Measurements from ENCODE around the gene VASN.

The VASN gene

GRCh38 chr16:4399001-4399730 is 27.5 kb downstream of the VASN start:
- Histone ChIP-seq H3K27ac (ENCODE audit: low read length) (no peak overlapping the region), H3K4me1 (ENCODE audit: insufficient read depth, low read length) (no peaks in the 10 kb centered on the region), H3K36me3 (ENCODE audit: insufficient read depth, low read length) (peaks cover 61% of the 10 kb centered on the region), H3K4me3 (ENCODE audit: low read depth in 1 of 2, low read length in 2 of 2) (no peak overlapping the region), H3K4me2 (ENCODE audit: insufficient read depth, low read length) (no peak overlapping the region), H3K9ac (ENCODE audit: low read depth, low read length) (no peak overlapping the region), H3K27me3 (ENCODE audit: insufficient read depth, low read length, poor library complexity) (no peaks in the 10 kb centered on the region), H3K9me3 (ENCODE audit: insufficient read depth, low read length, severe bottlenecking) (no peaks in the 10 kb centered on the region), H3K79me2 (ENCODE audit: insufficient read depth, low read length) (no peaks in the 10 kb centered on the region), H2AFZ (ENCODE audit: low read depth, low read length) (no peak overlapping the region), H4K20me1 (ENCODE audit: insufficient read depth, low read length) (peaks cover 18% of the 10 kb centered on the region; the same call in 1 of the 2 replicates)
- TF ChIP-seq EZH2 (IDR thresholded peaks at IDR 0.05; ENCODE audit: borderline replicate concordance, low read depth, low read length, severe bottlenecking), result no peak
- DNase-seq (no peak), ATAC-seq (ENCODE audit: insufficient read depth, low read depth) (no peak)

GRCh38 chr16:4401094-4401501 is 29.4 kb downstream of the VASN start:
- Histone ChIP-seq H3K4me3 (ENCODE audit: low read depth in 1 of 2, low read length in 2 of 2) (no peak overlapping the region), H3K36me3 (ENCODE audit: insufficient read depth, low read length) (peaks cover 64% of the 10 kb centered on the region), H3K27me3 (ENCODE audit: insufficient read depth, low read length, poor library complexity) (no peaks in the 10 kb centered on the region), H2AFZ (ENCODE audit: low read depth, low read length) (no peak overlapping the region), H3K27ac (ENCODE audit: low read length) (no peak overlapping the region), H3K79me2 (ENCODE audit: insufficient read depth, low read length) (no peaks in the 10 kb centered on the region), H3K9me3 (ENCODE audit: insufficient read depth, low read length, severe bottlenecking) (no peaks in the 10 kb centered on the region), H3K4me2 (ENCODE audit: insufficient read depth, low read length) (no peak overlapping the region), H3K9ac (ENCODE audit: low read depth, low read length) (no peak overlapping the region), H3K4me1 (ENCODE audit: insufficient read depth, low read length) (no peaks in the 10 kb centered on the region), H4K20me1 (ENCODE audit: insufficient read depth, low read length) (peaks cover 16% of the 10 kb centered on the region)
- DNase-seq, result no peak
- ATAC-seq (ENCODE audit: insufficient read depth, low read depth), result no peak
- no peak for TF ChIP-seq EZH2 (IDR thresholded peaks at IDR 0.05; ENCODE audit: borderline replicate concordance, low read depth, low read length, severe bottlenecking)
- TF ChIP-seq CTCF (IDR thresholded peaks at IDR 0.05; ENCODE audit: borderline replicate concordance, extremely low read depth, low read length, poor library complexity, severe bottlenecking), result no peak

- Histone ChIP-seq H2AFZ (ENCODE audit: low read depth, low read length) (no peak overlapping the region), H3K27me3 (ENCODE audit: insufficient read depth, low read length, poor library complexity) (no peaks in the 10 kb centered on the region), H3K36me3 (ENCODE audit: insufficient read depth, low read length) (peaks cover 65% of the 10 kb centered on the region), H3K9ac (ENCODE audit: low read depth, low read length) (no peak overlapping the region), H4K20me1 (ENCODE audit: insufficient read depth, low read length) (peaks cover 16% of the 10 kb centered on the region), H3K9me3 (ENCODE audit: insufficient read depth, low read length, severe bottlenecking) (no peaks in the 10 kb centered on the region), H3K4me3 (ENCODE audit: low read depth in 1 of 2, low read length in 2 of 2) (no peak overlapping the region), H3K4me1 (ENCODE audit: insufficient read depth, low read length) (no peaks in the 10 kb centered on the region), H3K27ac (ENCODE audit: low read length) (no peak overlapping the region), H3K79me2 (ENCODE audit: insufficient read depth, low read length) (no peaks in the 10 kb centered on the region), H3K4me2 (ENCODE audit: insufficient read depth, low read length) (no peak overlapping the region)
- DNase-seq, result no peak
- TF ChIP-seq EZH2 (IDR thresholded peaks at IDR 0.05; ENCODE audit: borderline replicate concordance, low read depth, low read length, severe bottlenecking), result no peak
- TF ChIP-seq CTCF (IDR thresholded peaks at IDR 0.05; ENCODE audit: borderline replicate concordance, extremely low read depth, low read length, poor library complexity, severe bottlenecking), result no peak
- no peak for ATAC-seq (ENCODE audit: insufficient read depth, low read depth)
Measured at GRCh38 chr16:4401510-4401909, 29.9 kb downstream of the VASN start.

- no peak for TF ChIP-seq EZH2 (IDR thresholded peaks at IDR 0.05; ENCODE audit: borderline replicate concordance, low read depth, low read length, severe bottlenecking)
- TF ChIP-seq CTCF (IDR thresholded peaks at IDR 0.05; ENCODE audit: borderline replicate concordance, extremely low read depth, low read length, poor library complexity, severe bottlenecking), result peak; percentile 57
- Histone ChIP-seq H3K79me2 (ENCODE audit: insufficient read depth, low read length) (no peaks in the 10 kb centered on the region), H3K4me3 (ENCODE audit: low read depth in 1 of 2, low read length in 2 of 2) (no peak overlapping the region), H3K27me3 (ENCODE audit: insufficient read depth, low read length, poor library complexity) (no peaks in the 10 kb centered on the region), H3K9ac (ENCODE audit: low read depth, low read length) (no peak overlapping the region), H3K4me2 (ENCODE audit: insufficient read depth, low read length) (no peak overlapping the region), H2AFZ (ENCODE audit: low read depth, low read length) (no peak overlapping the region), H3K36me3 (ENCODE audit: insufficient read depth, low read length) (peaks cover 71% of the 10 kb centered on the region), H4K20me1 (ENCODE audit: insufficient read depth, low read length) (peaks cover 19% of the 10 kb centered on the region), H3K27ac (ENCODE audit: low read length) (no peak overlapping the region), H3K4me1 (ENCODE audit: insufficient read depth, low read length) (no peaks in the 10 kb centered on the region), H3K9me3 (ENCODE audit: insufficient read depth, low read length, severe bottlenecking) (no peaks in the 10 kb centered on the region)
- DNase-seq (peak; percentile 27), ATAC-seq (ENCODE audit: insufficient read depth, low read depth) (peak; percentile 67)
Measured at GRCh38 chr16:4402439-4403132, 30.9 kb downstream of the VASN start.

Measured in DND-41 (cell line).